Testis (tissue), 3 donors: ENCODE data around the gene C1QTNF12. TPM values are rescaled to one million over a fixed set of nuclear protein-coding genes. Genes with fewer than 3 reads are reported as not detected.

ENCODE experiments used
- DNase-seq: peaks from one replicate; pipeline ENCODE4 v3.0.0-alpha.2; 2019
- H3K27ac ChIP-seq, 2 donors: fragments of 200-600 bp; sonication (generic); one replicate each; pipeline ENCODE4 v1.5.1; 2019
- H3K27me3 ChIP-seq: fragments of 200-600 bp; sonication (generic); one replicate; pipeline ENCODE4 v1.5.1; 2019
- H3K36me3 ChIP-seq: fragments of 200-600 bp; sonication (generic); one replicate; pipeline ENCODE4 v1.5.1; 2017; ENCODE audit warnings: low read depth; ENCODE audit errors: missing control alignments
- H3K4me1 ChIP-seq: fragments of 200-600 bp; sonication (generic); one replicate; pipeline ENCODE4 v1.5.1; 2019
- H3K4me3 ChIP-seq, 2 donors: fragments of 200-600 bp; sonication (generic); one replicate each; pipeline ENCODE4 v1.5.1; 2017 to 2019
- H3K9me3 ChIP-seq: fragments of 200-600 bp; sonication (generic); one replicate; pipeline ENCODE4 v1.5.1; 2017
- CTCF ChIP-seq, 3 experiments: fragments of 450-650 bp in 2 of 3; fragments of 200-600 bp in 1 of 3; sonication (generic) in 1 of 3; IDR thresholded peaks; one replicate each; pipeline ENCODE4 v1.5.1; 2016 to 2019; ENCODE audit warnings: antibody characterized with exemption in 3 of 3, mild to moderate bottlenecking in 2 of 3, moderate library complexity in 1 of 3
- POLR2A ChIP-seq: fragments of 450-650 bp; IDR thresholded peaks from one replicate; pipeline ENCODE4 v1.6.1; 2017; ENCODE audit warnings: antibody characterized with exemption, mild to moderate bottlenecking, moderate library complexity
- WGBS, 2 donors: methylation state at CpG; one replicate each; pipeline ENCODE4 v1.1.5; 2018; 5-methylcytosine and 5-hydroxymethylcytosine counted together
- intact Hi-C: fragments of 100-400 bp; cut with DNase I; formaldehyde crosslinking; loops from one replicate; pipeline ENCODE4 v1.15.1; 2023; ENCODE audit warnings: low total_unique reads
- polyA plus RNA-seq: library from polyadenylated mRNA; stranded (reverse); fragments of 350-450 nt; fragmentation: Illumina TruSeq; extraction: RNeasy Lipid Tissue Mini Kit (QIAGEN cat#74804); gene quantifications from one replicate; pipeline ENCODE4 v1.2.3, GENCODE V29; 2014; ENCODE audit warnings: low read depth, low replicate concordance; ENCODE audit not compliant: insufficient read depth
- total RNA-seq, 2 donors: library from RNA; depleted of rRNA; stranded (reverse); fragments of >200 nt; gene quantifications; one replicate each; pipeline ENCODE4 v1.2.3, GENCODE V29; 2016

C1QTNF12 gene
- total and polyA plus RNA-seq, 3 donors from 2014 or later, result 2.7 to 7.7 (median 4.7) TPM

GRCh38 chr1:1236945-1237873, 9.3 kb downstream of the C1QTNF12 start:
- no peaks in the 10 kb centered on the region for H3K36me3 ChIP-seq
- WGBS, 2 donors, result 48 to 64% methylated on average over 12 to 32 of the region's 34 CpGs
- intact Hi-C loops, result no loop called here
- no peaks in the 10 kb centered on the region for H3K9me3 ChIP-seq
- no peak overlapping the region for H3K27ac ChIP-seq
- H3K4me3 ChIP-seq, result no peak overlapping the region
- no peak for DNase-seq
- TF ChIP-seq POLR2A (no peak), CTCF (IDR thresholded peaks at IDR 0.05) (no peak)
- no peaks in the 10 kb centered on the region for H3K4me1 ChIP-seq
- H3K27me3 ChIP-seq, result no peaks in the 10 kb centered on the region

- no peak for DNase-seq
- intact Hi-C loops, result no loop called here
- 81 to 86% methylated on average over 11 to 21 of the region's 22 CpGs for WGBS, 2 donors
- TF ChIP-seq CTCF (IDR thresholded peaks at IDR 0.05) (no peak), POLR2A (no peak)
- H3K36me3 ChIP-seq, result no peaks in the 10 kb centered on the region
- no peak overlapping the region for H3K4me3 ChIP-seq
- no peaks in the 10 kb centered on the region for H3K9me3 ChIP-seq
- no peaks in the 10 kb centered on the region for H3K4me1 ChIP-seq
- H3K27ac ChIP-seq, result no peak overlapping the region
- H3K27me3 ChIP-seq, result no peaks in the 10 kb centered on the region
Measured at GRCh38 chr1:1236176-1236763, 10.3 kb downstream of the C1QTNF12 start.

- H3K27me3 ChIP-seq, result no peaks in the 10 kb centered on the region
- no peak overlapping the region for H3K27ac ChIP-seq
- TF ChIP-seq CTCF (IDR thresholded peaks at IDR 0.05) (no peak), POLR2A (no peak)
- WGBS, 2 donors, result 89 to 92% methylated on average over 10 to 27 of the region's 27 CpGs
- no peak overlapping the region for H3K4me3 ChIP-seq
- no peak for DNase-seq
- intact Hi-C loops, result no loop called here
- no peaks in the 10 kb centered on the region for H3K9me3 ChIP-seq
- peaks cover 10% of the 10 kb centered on the region for H3K4me1 ChIP-seq
- H3K36me3 ChIP-seq, result no peaks in the 10 kb centered on the region
Measured at GRCh38 chr1:1235016-1235744, 11.3 kb downstream of the C1QTNF12 start.

GRCh38 chr1:1234180-1234808, 12.2 kb downstream of the C1QTNF12 start:
- no peak overlapping the region for H3K27ac ChIP-seq
- WGBS, 2 donors, result 73 to 89% methylated on average over 8 to 28 of the region's 28 CpGs

More at GRCh38 chr1:1234180-1234808, 12.2 kb downstream of the C1QTNF12 start:
- Histone ChIP-seq H3K36me3 (no peaks in the 10 kb centered on the region), H3K27me3 (no peaks in the 10 kb centered on the region), H3K4me3 (no peak overlapping the region), H3K9me3 (no peaks in the 10 kb centered on the region), H3K4me1 (peaks cover 18% of the 10 kb centered on the region)
- no peak for TF ChIP-seq POLR2A
- TF ChIP-seq CTCF (IDR thresholded peaks at IDR 0.05), result no peak
- no peak for DNase-seq
- intact Hi-C loops, result no loop called here
